ENCODE data around the gene EGFR.

The EGFR gene

DNA sequence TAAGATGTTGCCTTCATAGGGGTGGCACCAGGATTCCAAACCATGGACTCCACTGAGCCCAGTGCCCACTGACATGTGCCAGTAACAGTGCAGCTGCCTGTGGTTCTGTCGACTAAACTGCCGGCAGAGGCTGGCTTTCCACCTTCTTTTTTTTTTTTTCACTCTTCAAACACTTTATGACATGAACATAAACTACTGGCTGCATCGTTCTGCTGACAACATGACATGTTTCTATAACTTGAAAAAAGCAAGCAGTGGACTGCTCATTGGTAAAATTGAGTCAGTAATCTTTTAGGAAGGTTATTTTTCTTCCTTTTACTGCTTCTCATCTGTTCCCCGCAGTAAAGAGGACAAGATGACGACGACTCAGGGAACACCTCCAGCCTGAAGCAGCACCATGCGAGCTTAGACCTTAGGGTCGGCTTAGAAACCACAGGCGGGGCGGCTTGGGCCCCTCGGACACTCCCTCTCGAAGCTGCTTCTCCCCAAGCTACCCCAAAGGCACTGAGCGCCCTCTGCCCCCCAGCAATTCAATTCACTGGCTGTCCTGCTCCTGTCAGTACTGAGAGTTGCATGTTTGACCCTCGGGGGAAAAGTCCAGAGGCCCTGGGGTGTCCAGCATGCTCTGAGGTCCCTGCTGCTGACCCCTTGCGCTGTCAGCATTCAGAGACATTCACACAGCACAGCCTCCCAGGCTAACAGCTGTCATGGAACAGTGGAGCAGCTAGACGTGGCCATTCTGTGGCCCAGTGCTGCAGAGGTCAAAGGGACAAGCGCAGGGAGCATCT, 112.5 kb downstream of the EGFR start:
- Histone ChIP-seq H4K20me1 (ENCODE audit: low read depth, low read length) (no peaks in the 10 kb centered on the region), H3K9me2 (replicated peaks; ENCODE audit: insufficient read depth, low read length) (no peaks in the 10 kb centered on the region), H3K4me3 (ENCODE audit: insufficient read depth, low read length, poor library complexity, severe bottlenecking) (no peak overlapping the region), H2AFZ (ENCODE audit: low read depth, low read length, severe bottlenecking) (no peak overlapping the region), H3K9me3 (ENCODE audit: insufficient read depth, low read length) (no peaks in the 10 kb centered on the region), H3K36me3 (ENCODE audit: low read length) (no peaks in the 10 kb centered on the region), H3K9ac (ENCODE audit: low read length) (no peak overlapping the region), H3K4me2 (ENCODE audit: low read depth, low read length, poor library complexity, severe bottlenecking) (no peak overlapping the region), H3K27me3 (ENCODE audit: low read length) (no peaks in the 10 kb centered on the region), H3K79me2 (ENCODE audit: insufficient read depth, low read length) (no peaks in the 10 kb centered on the region), H3F3A (ENCODE audit: insufficient read depth) (no peaks in the 10 kb centered on the region), H3K27ac (ENCODE audit: low read depth, low read length) (no peak overlapping the region)
- TF ChIP-seq EZH2phosphoT487 (conservative IDR thresholded peaks at IDR 0.05; ENCODE audit: low read length) = no peak
- TF ChIP-seq CTCF (IDR thresholded peaks at IDR 0.05; ENCODE audit: insufficient read depth, low read length, poor library complexity, severe bottlenecking) = no peak

DNA sequence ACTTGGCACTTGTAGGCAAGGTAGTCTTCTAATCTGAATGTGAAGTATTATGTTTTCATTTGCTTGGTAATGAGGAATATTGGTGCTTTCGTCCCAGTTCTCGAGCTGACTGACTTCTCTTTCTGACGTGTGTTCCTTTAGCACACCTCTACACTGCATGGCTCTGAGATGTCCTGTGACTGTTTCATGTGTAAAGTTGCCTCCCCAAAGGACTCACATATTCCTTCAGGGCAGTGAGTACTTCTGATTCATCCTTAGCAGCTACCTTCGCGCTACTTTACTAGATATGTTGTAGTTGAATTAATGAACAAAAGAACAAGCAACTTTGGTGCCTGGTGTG, 113.7 kb downstream of the EGFR start:
- Histone ChIP-seq H3K9me2 (replicated peaks; ENCODE audit: insufficient read depth, low read length) (no peaks in the 10 kb centered on the region), H3K79me2 (ENCODE audit: insufficient read depth, low read length) (no peaks in the 10 kb centered on the region), H3F3A (ENCODE audit: insufficient read depth) (no peaks in the 10 kb centered on the region), H4K20me1 (ENCODE audit: low read depth, low read length) (no peaks in the 10 kb centered on the region), H3K36me3 (ENCODE audit: low read length) (no peaks in the 10 kb centered on the region), H3K27ac (ENCODE audit: low read depth, low read length) (no peak overlapping the region), H3K9me3 (ENCODE audit: insufficient read depth, low read length) (no peaks in the 10 kb centered on the region), H3K27me3 (ENCODE audit: low read length) (no peaks in the 10 kb centered on the region), H2AFZ (ENCODE audit: low read depth, low read length, severe bottlenecking) (no peak overlapping the region), H3K9ac (ENCODE audit: low read length) (no peak overlapping the region), H3K4me3 (ENCODE audit: insufficient read depth, low read length, poor library complexity, severe bottlenecking) (no peak overlapping the region), H3K4me2 (ENCODE audit: low read depth, low read length, poor library complexity, severe bottlenecking) (no peak overlapping the region)
- TF ChIP-seq EZH2phosphoT487 (conservative IDR thresholded peaks at IDR 0.05; ENCODE audit: low read length) (no peak), CTCF (IDR thresholded peaks at IDR 0.05; ENCODE audit: insufficient read depth, low read length, poor library complexity, severe bottlenecking) (no peak)

- H4K20me1 ChIP-seq (ENCODE audit: low read depth, low read length) = no peaks in the 10 kb centered on the region
- H3K9me2 ChIP-seq (replicated peaks; ENCODE audit: insufficient read depth, low read length) = no peaks in the 10 kb centered on the region
- no peaks in the 10 kb centered on the region for H3K36me3 ChIP-seq (ENCODE audit: low read length)
- H3K9me3 ChIP-seq (ENCODE audit: insufficient read depth, low read length) = no peaks in the 10 kb centered on the region
- H3K4me2 ChIP-seq (ENCODE audit: low read depth, low read length, poor library complexity, severe bottlenecking) = no peak overlapping the region
- TF ChIP-seq EZH2phosphoT487 (conservative IDR thresholded peaks at IDR 0.05; ENCODE audit: low read length) = no peak
- TF ChIP-seq CTCF (IDR thresholded peaks at IDR 0.05; ENCODE audit: insufficient read depth, low read length, poor library complexity, severe bottlenecking) = no peak
- H2AFZ ChIP-seq (ENCODE audit: low read depth, low read length, severe bottlenecking) = no peak overlapping the region
- no peaks in the 10 kb centered on the region for H3F3A ChIP-seq (ENCODE audit: insufficient read depth)
- H3K27me3 ChIP-seq (ENCODE audit: low read length) = no peaks in the 10 kb centered on the region
- H3K9ac ChIP-seq (ENCODE audit: low read length) = no peak overlapping the region
- H3K27ac ChIP-seq (ENCODE audit: low read depth, low read length) = no peak overlapping the region
- H3K4me3 ChIP-seq (ENCODE audit: insufficient read depth, low read length, poor library complexity, severe bottlenecking) = no peak overlapping the region
- H3K79me2 ChIP-seq (ENCODE audit: insufficient read depth, low read length) = no peaks in the 10 kb centered on the region
Measured at GRCh38 chr7:55132890-55133551, 114.2 kb downstream of the EGFR start.
